Caco-2 (cell line): Measurements from ENCODE around the gene IRS1. TPM values are rescaled to one million over a fixed set of nuclear protein-coding genes. Genes with fewer than 3 reads are reported as not detected.
"Not testable (repeated sequence)": the region's sequence is repeated elsewhere in the genome, so short reads cannot be mapped to it uniquely, and the experiment has no call there.

Experiments used
- BruUV-seq: library from RNA; stranded (reverse); fragments of 400-500 nt; replicated peaks from 2 replicates; lab custom pipeline; 2021; lab: Mats Ljungman, UMichigan
- CTCF ChIA-PET: fragments of 300-600 bp; sonication (Branson Sonifier 250); formaldehyde crosslinking; loops from one replicate; lab custom pipeline; 2022; ENCODE audit warnings: antibody characterized with exemption; lab: Charles Lee
- POLR2A ChIA-PET: fragments of 300-600 bp; sonication (Branson Sonifier 250); formaldehyde crosslinking; loops from one replicate; lab custom pipeline; 2022; ENCODE audit warnings: antibody characterized with exemption; lab: Charles Lee
- DNase-seq, 2 experiments: peaks; one replicate each; pipeline versions ENCODE4 v3.0.0 to v3.0.0-alpha.2; 2020 to 2022
- H3K27me3 ChIP-seq: replicated peaks from 2 replicates; pipeline ENCODE4 v1.6.0; 2011; ENCODE audit warnings: low read length; ENCODE audit not compliant: control insufficient read depth, insufficient read depth
- H3K36me3 ChIP-seq: 2 replicates; pipeline ENCODE4 v1.5.1; 2011; ENCODE audit warnings: low read length; ENCODE audit not compliant: control insufficient read depth, insufficient read depth
- H3K4me1 ChIP-seq: fragments of 250-450 bp; sonication (Bioruptor Pico); 2 replicates; pipeline ENCODE4 v1.5.1; 2020; ENCODE audit warnings: mild to moderate bottlenecking
- H3K4me3 ChIP-seq: 2 replicates; pipeline ENCODE4 v1.5.1; 2011; ENCODE audit warnings: low read depth, mild to moderate bottlenecking, control low read depth, low read length
- H3K9me3 ChIP-seq: fragments of 250-450 bp; sonication (Bioruptor Pico); 2 replicates; pipeline ENCODE4 v1.5.1; 2020; ENCODE audit warnings: mild to moderate bottlenecking, moderate library complexity
- H3K27ac Mint-ChIP-seq: one replicate; pipeline ENCODE4 v1.8.0; 2022; ENCODE audit warnings: mixed read lengths; ENCODE audit not compliant: unreplicated experiment
- H3K27me3 Mint-ChIP-seq: one replicate; pipeline ENCODE4 v1.8.0; 2022; ENCODE audit warnings: mixed read lengths; ENCODE audit not compliant: insufficient read depth, unreplicated experiment
- H3K36me3 Mint-ChIP-seq: one replicate; pipeline ENCODE4 v1.8.0; 2022; ENCODE audit warnings: mild to moderate bottlenecking, mixed read lengths; ENCODE audit not compliant: insufficient read depth, unreplicated experiment
- H3K4me1 Mint-ChIP-seq: one replicate; pipeline ENCODE4 v1.8.0; 2022; ENCODE audit warnings: low read depth, mixed read lengths; ENCODE audit not compliant: unreplicated experiment
- H3K4me3 Mint-ChIP-seq: one replicate; pipeline ENCODE4 v1.8.0; 2022; ENCODE audit warnings: mild to moderate bottlenecking, moderate library complexity, mixed read lengths; ENCODE audit not compliant: unreplicated experiment
- H3K9me3 Mint-ChIP-seq: one replicate; pipeline ENCODE4 v1.8.0; 2022; ENCODE audit warnings: mixed read lengths; ENCODE audit not compliant: unreplicated experiment
- intact Hi-C: fragments of 100-400 bp; cut with micrococcal nuclease; formaldehyde crosslinking; loops from one replicate; pipeline ENCODE4 v1.10.0; 2022; ENCODE audit not compliant: unreplicated experiment
- total RNA-seq: library from RNA; stranded (reverse); gene quantifications from 2 replicates; pipeline ENCODE4 v1.2.3, GENCODE V29; 2022
- TF ChIP-seq, protein P1 (sequence below), 2 experiments: fragments of 200-600 bp in 1 of 2; IDR thresholded peaks; 1 replicate in 1 of 2; 2 replicates in 1 of 2; pipeline versions ENCODE4 v1.5.1 to v1.8.0; 2011 to 2022; ENCODE audit warnings: antibody characterized with exemption in 1 of 2, control low read depth in 1 of 2, inconsistent platforms in 1 of 2, low read depth in 1 of 2, low read length in 1 of 2, mild to moderate bottlenecking in 1 of 2, moderate library complexity in 1 of 2; ENCODE audit not compliant: insufficient read depth in 1 of 2, severe bottlenecking in 1 of 2, unreplicated experiment in 1 of 2

The IRS1 gene
- total RNA-seq, 1 experiment from 2014 or later = 27.9 TPM

DNA sequence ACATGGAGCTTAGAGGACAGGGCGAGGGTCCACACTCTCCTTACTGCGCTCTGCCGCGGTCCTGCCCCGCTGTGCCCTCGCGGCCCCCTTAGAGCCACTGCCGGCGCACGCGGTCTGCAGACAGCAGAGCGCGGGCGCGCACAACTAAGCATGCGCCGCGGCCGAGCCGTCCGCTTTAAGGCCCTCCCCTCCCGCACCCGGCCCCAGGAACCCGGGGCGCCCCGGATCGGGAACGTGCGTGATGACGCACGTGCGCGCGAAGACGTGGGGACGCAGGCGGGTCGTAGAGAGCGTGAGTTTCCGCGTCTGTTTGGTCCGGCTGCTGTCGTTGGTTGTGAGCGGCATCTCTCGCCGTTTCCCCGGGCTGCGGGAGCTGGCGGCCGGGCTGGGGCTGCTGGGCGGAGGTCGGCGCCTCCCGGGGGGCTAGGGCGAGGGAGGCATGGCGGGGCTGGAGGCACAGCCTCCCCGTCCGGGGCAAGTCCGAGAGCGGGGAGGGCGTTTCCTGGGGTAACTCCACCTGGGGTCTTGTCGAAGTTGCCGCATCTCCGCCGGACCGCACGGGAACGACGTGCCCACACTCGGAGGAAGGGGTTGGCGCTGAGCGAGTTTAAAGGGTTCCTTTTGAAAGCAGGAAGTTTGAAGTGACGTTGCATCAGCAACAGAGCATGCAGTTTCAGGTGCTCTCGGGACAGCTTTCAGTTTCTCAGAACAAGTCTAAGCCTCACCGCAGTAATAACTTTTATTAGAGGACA is 36.4 kb upstream of the IRS1 start, which contains the start of gene RHBDD1:
Gene RHBDD1 (plus strand): TSS at position 259 of the 752 bp plus-strand sequence. CDS start 28,640 bp downstream, outside the sequence.
- no peaks in the 10 kb centered on the region for H3K9me3 Mint-ChIP-seq
- no TSS peak for BruUV-seq
- TF ChIP-seq, protein P1, sequence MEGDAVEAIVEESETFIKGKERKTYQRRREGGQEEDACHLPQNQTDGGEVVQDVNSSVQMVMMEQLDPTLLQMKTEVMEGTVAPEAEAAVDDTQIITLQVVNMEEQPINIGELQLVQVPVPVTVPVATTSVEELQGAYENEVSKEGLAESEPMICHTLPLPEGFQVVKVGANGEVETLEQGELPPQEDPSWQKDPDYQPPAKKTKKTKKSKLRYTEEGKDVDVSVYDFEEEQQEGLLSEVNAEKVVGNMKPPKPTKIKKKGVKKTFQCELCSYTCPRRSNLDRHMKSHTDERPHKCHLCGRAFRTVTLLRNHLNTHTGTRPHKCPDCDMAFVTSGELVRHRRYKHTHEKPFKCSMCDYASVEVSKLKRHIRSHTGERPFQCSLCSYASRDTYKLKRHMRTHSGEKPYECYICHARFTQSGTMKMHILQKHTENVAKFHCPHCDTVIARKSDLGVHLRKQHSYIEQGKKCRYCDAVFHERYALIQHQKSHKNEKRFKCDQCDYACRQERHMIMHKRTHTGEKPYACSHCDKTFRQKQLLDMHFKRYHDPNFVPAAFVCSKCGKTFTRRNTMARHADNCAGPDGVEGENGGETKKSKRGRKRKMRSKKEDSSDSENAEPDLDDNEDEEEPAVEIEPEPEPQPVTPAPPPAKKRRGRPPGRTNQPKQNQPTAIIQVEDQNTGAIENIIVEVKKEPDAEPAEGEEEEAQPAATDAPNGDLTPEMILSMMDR (IDR thresholded peaks at IDR 0.05; ENCODE audit: insufficient read depth in 1 of 2, low read depth in 1 of 2, low read length in 1 of 2, severe bottlenecking in 1 of 2, unreplicated experiment in 1 of 2) = no peak
- Histone ChIP-seq H3K4me3 (peak within 1 kb of the TSS; percentile 59), H3K36me3 (no peaks in the 10 kb centered on the region), H3K27me3 (no peaks in the 10 kb centered on the region), H3K4me1 (peaks cover 12% of the 10 kb centered on the region; the same call in 1 of the 2 replicates), H3K9me3 (no peaks in the 10 kb centered on the region)
- ChIA-PET CTCF (no interaction called here), POLR2A (interaction anchor here (0.5 to 0.7 kb wide), 4 partner anchors 14 to 977 kb away, joined by 3 to 5 read pairs (median 4); no protein-coding TSS in a partner anchor)
- DNase-seq = peak; percentile 92 to 93
- H3K27ac Mint-ChIP-seq = peak within 1 kb of the TSS; percentile 94
- no peaks in the 10 kb centered on the region for H3K27me3 Mint-ChIP-seq
- no peaks in the 10 kb centered on the region for H3K4me1 Mint-ChIP-seq
- peaks cover 14% of the 10 kb centered on the region for H3K36me3 Mint-ChIP-seq
- intact Hi-C loops = loop anchor here (1.0 kb wide), 1 partner anchor 36 kb away; no protein-coding TSS in a partner anchor
- H3K4me3 Mint-ChIP-seq = peak within 1 kb of the TSS; percentile 90

DNA sequence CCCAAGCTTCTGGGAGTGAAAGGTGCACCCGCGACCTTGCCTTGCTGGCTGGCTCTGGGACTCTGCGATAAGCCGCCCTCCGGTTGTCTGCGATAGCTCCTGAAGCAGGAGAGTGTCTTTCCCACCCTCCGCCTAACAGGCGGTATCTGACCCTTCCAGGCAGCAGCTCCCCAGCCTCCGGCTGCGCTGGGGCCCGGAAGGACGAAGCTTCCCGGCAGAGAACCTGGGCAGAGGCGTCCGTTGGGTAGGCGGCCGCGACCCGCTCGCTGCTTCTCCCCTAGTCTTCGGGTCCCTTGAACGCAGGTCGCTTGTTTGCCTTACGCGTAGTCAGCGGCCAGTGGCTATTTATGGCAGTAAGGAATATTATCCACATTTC is 35.8 kb upstream of the IRS1 start:
- Histone ChIP-seq H3K9me3 (no peaks in the 10 kb centered on the region), H3K4me1 (peaks cover 12% of the 10 kb centered on the region; the same call in 1 of the 2 replicates), H3K4me3 (peak overlapping the region; percentile 59), H3K36me3 (no peaks in the 10 kb centered on the region), H3K27me3 (no peaks in the 10 kb centered on the region)
- Mint-ChIP-seq H3K4me1 (no peaks in the 10 kb centered on the region), H3K27me3 (no peaks in the 10 kb centered on the region), H3K36me3 (peaks cover 15% of the 10 kb centered on the region), H3K4me3 (peak overlapping the region; percentile 90), H3K9me3 (no peaks in the 10 kb centered on the region), H3K27ac (peak overlapping the region; percentile 94)
- TSS peak; percentile 54 for BruUV-seq
- ChIA-PET CTCF (interaction anchor here (1.2 kb wide), 1 partner anchor 150 kb away, joined by 4 read pairs; no protein-coding TSS in a partner anchor), POLR2A (interaction anchor here (0.5 kb wide), 2 partner anchors 14 to 1045 kb away, joined by 3 read pairs; no protein-coding TSS in a partner anchor)
- peak in 1 of 2 experiments; percentile 49 for DNase-seq
- intact Hi-C loops = no loop called here
- TF ChIP-seq, protein P1 (IDR thresholded peaks at IDR 0.05; ENCODE audit: insufficient read depth in 1 of 2, low read depth in 1 of 2, low read length in 1 of 2, severe bottlenecking in 1 of 2, unreplicated experiment in 1 of 2) = no peak

DNA sequence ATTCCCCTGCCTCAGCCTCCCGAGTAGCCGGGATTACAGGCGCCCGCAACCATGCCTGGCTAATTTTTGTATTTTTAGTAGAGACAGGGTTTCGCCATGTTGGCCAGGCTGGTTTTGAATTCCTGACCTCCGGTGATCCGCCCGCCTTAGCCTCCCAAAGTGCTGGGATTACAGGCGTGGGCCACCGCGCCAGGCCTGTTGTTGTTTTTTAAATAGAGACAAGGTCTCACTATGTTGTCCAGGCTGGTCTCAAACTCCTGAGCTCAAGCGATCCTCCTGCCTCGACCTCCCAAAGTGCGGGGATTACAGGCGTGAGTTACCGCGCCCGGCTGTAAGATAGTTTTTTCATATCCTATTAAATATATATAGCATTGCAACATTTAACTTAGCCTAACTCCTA is 35.3 kb upstream of the IRS1 start:
- H3K4me1 ChIP-seq = peaks cover 12% of the 10 kb centered on the region; the same call in 1 of the 2 replicates
- intact Hi-C loops, H3K4me1 Mint-ChIP-seq, DNase-seq, H3K9me3 Mint-ChIP-seq, H3K27me3 ChIP-seq, BruUV-seq, H3K36me3 ChIP-seq, H3K9me3 ChIP-seq, H3K27me3 Mint-ChIP-seq: not testable (repeated sequence)
- Mint-ChIP-seq H3K4me3 (peak overlapping the region; percentile 90), H3K36me3 (peaks cover 15% of the 10 kb centered on the region), H3K27ac (peak overlapping the region; percentile 94)
- POLR2A ChIA-PET = interaction anchor here (0.5 kb wide), 1 partner anchor 1044 kb away, joined by 3 read pairs; no protein-coding TSS in a partner anchor
- CTCF ChIA-PET = interaction anchor here (1.2 kb wide), 1 partner anchor 151 kb away, joined by 4 read pairs; no protein-coding TSS in a partner anchor
- peak overlapping the region; percentile 59 for H3K4me3 ChIP-seq
